Activated T-cell treated with anti-CD3 and anti-CD28 coated beads, Interleukin-2, amount 50 U/mL, for 72 hours (primary cell): Measurements from ENCODE around the gene RPS15A. TPM values are rescaled to one million over a fixed set of nuclear protein-coding genes. Genes with fewer than 3 reads are reported as not detected.
"Not testable (repeated sequence)": the region's sequence is repeated elsewhere in the genome, so short reads cannot be mapped to it uniquely, and the experiment has no call there.

Source experiments
- ATAC-seq, 2 donors: fragments of 150-1000 bp; cut with Tn5 transposase; replicated peaks in 1 of 2; 2 replicates each; pipeline ENCODE4 v1.10.0; 2021; ENCODE audit warnings: moderate library complexity in 2 of 2, mild to moderate bottlenecking in 1 of 2
- DNase-seq, 2 donors: peaks; one replicate each; pipeline ENCODE4 v3.0.0; 2021 to 2022; ENCODE audit warnings: mixed read lengths in 1 of 2
- H3K27ac Mint-ChIP-seq: one replicate; pipeline ENCODE4 v1.8.0; 2022; ENCODE audit warnings: mild to moderate bottlenecking, moderate library complexity, mixed read lengths
- H3K27me3 Mint-ChIP-seq: one replicate; pipeline ENCODE4 v1.8.0; 2022; ENCODE audit warnings: low read depth, mixed read lengths
- H3K36me3 Mint-ChIP-seq, 2 donors: one replicate each; pipeline ENCODE4 v1.8.0; 2022; ENCODE audit warnings: mixed read lengths in 2 of 2, mild to moderate bottlenecking in 1 of 2; ENCODE audit not compliant: insufficient read depth in 2 of 2
- H3K4me1 Mint-ChIP-seq: one replicate; pipeline ENCODE4 v1.8.0; 2022; ENCODE audit warnings: low read depth, mixed read lengths
- H3K4me3 Mint-ChIP-seq, 2 donors: one replicate each; pipeline ENCODE4 v1.8.0; 2022; ENCODE audit warnings: mild to moderate bottlenecking in 2 of 2, mixed read lengths in 2 of 2, moderate library complexity in 2 of 2
- H3K9me3 Mint-ChIP-seq, 2 donors: one replicate each; pipeline ENCODE4 v1.8.0; 2022; ENCODE audit warnings: mixed read lengths in 2 of 2
- total RNA-seq, 2 donors: library from RNA; stranded (reverse); gene quantifications; one replicate each; pipeline ENCODE4 v1.2.3, GENCODE V29; 2022

The RPS15A gene
- total RNA-seq, 2 donors from 2014 or later, result 2,952 to 3,046 TPM

- H3K27me3 Mint-ChIP-seq, H3K36me3 Mint-ChIP-seq, H3K27ac Mint-ChIP-seq, H3K9me3 Mint-ChIP-seq: not testable (repeated sequence)
- DNase-seq (peak; percentile 41 to 62), ATAC-seq (peak; percentile 71 to 73)
- Mint-ChIP-seq H3K4me1 (peaks cover 30% of the 10 kb centered on the region), H3K4me3 (peak overlapping the region in 1 of 2 donors; percentile 6)
These were observed 30.3 kb downstream of the RPS15A start for GRCh38 chr16:18759598-18760520.

GRCh38 chr16:18757960-18758660 is 32.0 kb downstream of the RPS15A start:
- H3K27me3 Mint-ChIP-seq, H3K36me3 Mint-ChIP-seq, DNase-seq, H3K4me3 Mint-ChIP-seq, H3K27ac Mint-ChIP-seq, H3K9me3 Mint-ChIP-seq: not testable (repeated sequence)
- ATAC-seq, result peak; percentile 27 to 36
- peaks cover 30% of the 10 kb centered on the region for H3K4me1 Mint-ChIP-seq

- H3K4me3 Mint-ChIP-seq, result peak overlapping the region; percentile 3 to 32
- not testable (repeated sequence) for ATAC-seq, DNase-seq
These were observed 33.5 kb downstream of the RPS15A start for GRCh38 chr16:18756639-18757038.

GRCh38 chr16:18742870-18743269 is 47.3 kb downstream of the RPS15A start:
- ATAC-seq, result peak in 1 of 2 donors; percentile 30
- not testable (repeated sequence) for H3K27me3 Mint-ChIP-seq, H3K9me3 Mint-ChIP-seq, DNase-seq, H3K4me3 Mint-ChIP-seq, H3K36me3 Mint-ChIP-seq, H3K4me1 Mint-ChIP-seq, H3K27ac Mint-ChIP-seq

More at GRCh38 chr16:18756639-18757038, 33.5 kb downstream of the RPS15A start:
- not testable (repeated sequence) for H3K36me3 Mint-ChIP-seq, H3K9me3 Mint-ChIP-seq, H3K27me3 Mint-ChIP-seq
- Mint-ChIP-seq H3K4me1 (peaks cover 30% of the 10 kb centered on the region), H3K27ac (peak overlapping the region; percentile 5)

- not testable (repeated sequence) for H3K4me1 Mint-ChIP-seq, DNase-seq, H3K9me3 Mint-ChIP-seq, H3K27ac Mint-ChIP-seq, H3K4me3 Mint-ChIP-seq, H3K27me3 Mint-ChIP-seq, ATAC-seq, H3K36me3 Mint-ChIP-seq
These were observed 50.1 kb downstream of the RPS15A start for GRCh38 chr16:18740027-18740426.

GRCh38 chr16:18738768-18739167 is 51.4 kb downstream of the RPS15A start:
- H3K27me3 Mint-ChIP-seq, H3K4me1 Mint-ChIP-seq, H3K4me3 Mint-ChIP-seq, H3K27ac Mint-ChIP-seq, H3K9me3 Mint-ChIP-seq, ATAC-seq, DNase-seq, H3K36me3 Mint-ChIP-seq: not testable (repeated sequence)

GRCh38 chr16:18734279-18734678 is 55.9 kb downstream of the RPS15A start:
- not testable (repeated sequence) for H3K27ac Mint-ChIP-seq, H3K27me3 Mint-ChIP-seq, ATAC-seq, H3K4me3 Mint-ChIP-seq, H3K36me3 Mint-ChIP-seq, H3K9me3 Mint-ChIP-seq, DNase-seq, H3K4me1 Mint-ChIP-seq

Other genes starting within 250 kb of the RPS15A start
- gene NOMO2, start 228.2 kb downstream of the RPS15A start, total RNA-seq, result 10 to 100 TPM; 79.1 to 93.7 TPM
- gene ARL6IP1, start 11.2 kb upstream of the RPS15A start, total RNA-seq, result 100 to 1,000 TPM; 164 to 169 TPM
- 100 to 1,000 TPM; 165 to 171 TPM for gene SMG1, start 136.1 kb upstream of the RPS15A start, total RNA-seq
- under 1 TPM in 1 of 2 donors, not detected in 1; 0.10 TPM for gene TMC7, start 193.6 kb upstream of the RPS15A start, total RNA-seq